ENCODE measurements around the gene TP63.

DNA sequence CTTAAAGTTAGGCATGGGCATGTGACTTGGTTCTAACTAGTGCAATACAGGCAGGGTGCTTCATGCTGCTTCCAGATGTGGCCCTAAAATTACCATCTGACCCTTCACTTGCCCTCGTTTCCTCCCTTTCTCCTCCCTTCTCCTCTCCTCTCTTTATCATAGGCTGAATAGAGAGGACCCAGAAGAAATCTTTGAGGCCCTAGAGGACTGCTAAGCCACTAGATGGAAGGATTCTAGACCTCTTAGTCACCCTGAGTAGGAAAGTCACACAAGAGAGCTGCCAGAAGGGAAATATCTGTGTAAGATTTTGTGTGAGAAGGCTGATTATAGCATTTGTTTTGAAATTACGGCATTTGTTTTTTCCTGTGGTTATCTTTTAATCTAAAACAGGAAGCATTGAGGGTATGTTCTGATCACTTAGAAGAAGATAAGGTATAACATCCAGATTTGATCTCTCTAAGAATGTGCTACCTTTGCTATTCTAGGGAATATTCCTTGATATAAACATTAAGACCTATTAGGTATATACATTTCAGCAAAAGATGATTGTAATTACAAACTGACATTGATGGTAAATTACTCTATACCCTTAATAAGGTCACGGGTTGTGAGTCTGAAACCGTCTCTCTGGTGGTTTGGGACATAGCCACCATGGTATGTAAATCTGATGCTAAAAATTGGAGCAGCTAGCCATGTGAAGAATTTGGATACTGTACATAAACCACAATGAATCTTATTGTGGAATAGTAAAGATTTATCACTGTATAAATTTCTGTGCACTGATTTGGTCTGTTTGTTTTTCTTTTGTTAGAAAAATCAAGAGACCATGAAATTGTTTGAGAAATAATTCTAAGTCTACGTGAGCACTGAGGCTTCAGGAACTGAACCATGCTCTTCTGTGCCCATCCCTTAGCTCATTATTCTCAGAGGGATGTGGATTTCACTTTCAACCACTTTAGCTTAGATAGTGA, 84.1 kb downstream of the TP63 start:
- TF ChIP-seq PATZ1 (CRISPR knock-in tag; IDR thresholded peaks at IDR 0.05; ENCODE audit: borderline replicate concordance) (no peak), BACH2 (CRISPR knock-in tag; IDR thresholded peaks at IDR 0.05; ENCODE audit: borderline replicate concordance) (no peak), CSDC2 (CRISPR knock-in tag; IDR thresholded peaks at IDR 0.05) (no peak), ZNF70 (CRISPR knock-in tag; IDR thresholded peaks at IDR 0.05) (no peak), SNAI2 (CRISPR knock-in tag; IDR thresholded peaks at IDR 0.05) (no peak), ZNF8 (CRISPR knock-in tag; IDR thresholded peaks at IDR 0.05) (no peak), ESRRG (CRISPR knock-in tag; IDR thresholded peaks at IDR 0.05) (no peak), RARB (CRISPR knock-in tag; IDR thresholded peaks at IDR 0.05) (no peak), TOX (CRISPR knock-in tag; IDR thresholded peaks at IDR 0.05; ENCODE audit: borderline replicate concordance) (no peak), ARNTL (CRISPR knock-in tag; IDR thresholded peaks at IDR 0.05; ENCODE audit: borderline replicate concordance, low read depth) (no peak), POU6F1 (CRISPR knock-in tag; IDR thresholded peaks at IDR 0.05; ENCODE audit: borderline replicate concordance, low read depth) (no peak)
- TF ChIP-seq, protein P1, sequence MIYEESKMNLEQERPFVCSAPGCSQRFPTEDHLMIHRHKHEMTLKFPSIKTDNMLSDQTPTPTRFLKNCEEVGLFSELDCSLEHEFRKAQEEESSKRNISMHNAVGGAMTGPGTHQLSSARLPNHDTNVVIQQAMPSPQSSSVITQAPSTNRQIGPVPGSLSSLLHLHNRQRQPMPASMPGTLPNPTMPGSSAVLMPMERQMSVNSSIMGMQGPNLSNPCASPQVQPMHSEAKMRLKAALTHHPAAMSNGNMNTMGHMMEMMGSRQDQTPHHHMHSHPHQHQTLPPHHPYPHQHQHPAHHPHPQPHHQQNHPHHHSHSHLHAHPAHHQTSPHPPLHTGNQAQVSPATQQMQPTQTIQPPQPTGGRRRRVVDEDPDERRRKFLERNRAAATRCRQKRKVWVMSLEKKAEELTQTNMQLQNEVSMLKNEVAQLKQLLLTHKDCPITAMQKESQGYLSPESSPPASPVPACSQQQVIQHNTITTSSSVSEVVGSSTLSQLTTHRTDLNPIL (CRISPR knock-in tag; IDR thresholded peaks at IDR 0.05; ENCODE audit: low read depth) = no peak

Measured in SK-N-SH treated with all-trans-retinoic acid at 6 μM for 48 hours (cell line).